Measurements from ENCODE around the gene REXO5.

- no peak for TF ChIP-seq POLR2A (IDR thresholded peaks at IDR 0.05)
- TF ChIP-seq CTCF (IDR thresholded peaks at IDR 0.05), result no peak
- TF ChIP-seq POLR2AphosphoS5 (IDR thresholded peaks at IDR 0.05), result no peak
- no peak for TF ChIP-seq EP300 (IDR thresholded peaks at IDR 0.05)
Observed at GRCh38 chr16:20854963-20855362, 48.6 kb downstream of the REXO5 start.

All from stomach (tissue), 4 donors.